NCI-H345 treated with DMSO at 0.1 percent for 48 hours (cell line): ENCODE data around the gene PI4KA.

Experiments
- DNase-seq: peaks from one replicate; lab custom pipeline; 2025; ENCODE audit not compliant: unreplicated experiment; lab: John Stamatoyannopoulos, UW

PI4KA gene

DNA sequence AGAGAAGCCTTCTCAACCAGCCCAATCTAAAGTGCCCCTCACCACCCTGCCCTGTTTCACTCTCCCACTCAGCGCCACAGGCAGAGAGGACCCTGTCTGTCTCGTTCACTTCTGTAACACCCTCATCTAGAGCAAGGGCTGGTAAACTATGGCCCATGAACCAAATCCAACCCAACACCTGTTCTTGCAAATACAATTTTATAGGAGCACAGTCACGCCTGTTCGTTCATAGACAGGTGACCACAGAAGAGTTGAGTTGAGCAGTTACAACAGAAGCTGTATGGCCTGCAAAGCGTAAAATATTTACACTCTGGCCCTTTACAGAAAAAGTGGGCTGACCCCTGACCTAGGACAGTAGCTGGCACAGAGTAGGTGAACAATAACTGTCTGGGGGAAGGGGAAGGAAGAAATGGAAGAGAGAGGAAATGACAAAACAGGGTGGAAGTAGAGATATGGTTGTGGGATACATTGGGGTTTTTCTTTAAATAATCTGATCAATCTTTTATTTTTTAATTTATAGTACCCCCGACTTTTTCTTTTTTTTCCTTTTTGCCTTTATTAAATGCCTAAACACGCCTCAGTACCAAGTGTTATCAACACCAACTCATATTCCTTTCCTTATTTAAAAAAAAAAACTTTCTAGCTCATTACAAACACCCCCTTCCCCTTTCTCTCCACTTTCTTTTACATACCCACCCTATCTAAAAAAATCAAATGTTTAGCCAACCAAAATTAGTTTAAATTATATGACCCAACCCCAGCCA lies 63.8 kb downstream of the PI4KA start:
- no peak for DNase-seq

DNA sequence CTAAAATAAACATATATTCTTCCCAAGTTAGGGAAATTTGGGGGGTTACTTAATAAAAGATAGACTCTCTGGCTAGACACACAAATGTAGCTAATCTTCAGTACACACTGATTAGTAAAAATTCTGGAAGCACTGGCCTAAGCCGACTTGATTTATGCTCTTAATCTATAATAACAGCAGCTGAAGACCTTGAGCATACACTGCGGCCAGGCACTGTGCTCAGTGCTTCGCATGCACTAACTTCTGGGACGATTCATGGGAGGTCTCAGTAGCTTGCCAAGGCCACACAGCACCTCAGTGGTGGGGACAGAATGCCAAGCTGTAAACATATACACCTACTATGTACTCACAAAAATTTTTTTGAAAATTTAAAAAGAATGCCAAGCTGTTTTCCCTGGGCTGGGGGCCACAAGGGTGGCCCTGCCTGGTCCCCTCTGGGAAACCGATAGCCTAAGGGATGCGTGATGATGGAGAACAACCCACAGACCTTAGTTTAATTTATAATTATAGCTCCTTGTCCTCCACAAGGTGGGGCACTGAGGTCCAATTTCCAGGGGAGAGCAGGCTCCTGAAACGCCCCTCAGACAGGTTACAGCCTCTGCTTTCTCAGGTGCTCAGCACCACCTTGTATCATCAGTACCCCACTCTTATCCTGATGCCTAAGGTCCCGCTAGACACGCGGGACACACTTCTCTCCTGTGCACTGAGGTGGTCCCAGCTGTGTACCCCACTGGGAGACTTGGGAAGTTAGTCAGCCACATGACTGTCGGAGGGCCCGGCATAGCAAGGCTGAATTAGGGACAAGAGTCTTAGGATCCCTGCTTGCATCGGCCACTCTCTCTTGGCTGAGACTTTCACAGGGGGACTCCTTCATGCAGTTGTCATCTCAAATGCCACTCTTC lies 64.6 kb downstream of the PI4KA start:
- no peak for DNase-seq

DNA sequence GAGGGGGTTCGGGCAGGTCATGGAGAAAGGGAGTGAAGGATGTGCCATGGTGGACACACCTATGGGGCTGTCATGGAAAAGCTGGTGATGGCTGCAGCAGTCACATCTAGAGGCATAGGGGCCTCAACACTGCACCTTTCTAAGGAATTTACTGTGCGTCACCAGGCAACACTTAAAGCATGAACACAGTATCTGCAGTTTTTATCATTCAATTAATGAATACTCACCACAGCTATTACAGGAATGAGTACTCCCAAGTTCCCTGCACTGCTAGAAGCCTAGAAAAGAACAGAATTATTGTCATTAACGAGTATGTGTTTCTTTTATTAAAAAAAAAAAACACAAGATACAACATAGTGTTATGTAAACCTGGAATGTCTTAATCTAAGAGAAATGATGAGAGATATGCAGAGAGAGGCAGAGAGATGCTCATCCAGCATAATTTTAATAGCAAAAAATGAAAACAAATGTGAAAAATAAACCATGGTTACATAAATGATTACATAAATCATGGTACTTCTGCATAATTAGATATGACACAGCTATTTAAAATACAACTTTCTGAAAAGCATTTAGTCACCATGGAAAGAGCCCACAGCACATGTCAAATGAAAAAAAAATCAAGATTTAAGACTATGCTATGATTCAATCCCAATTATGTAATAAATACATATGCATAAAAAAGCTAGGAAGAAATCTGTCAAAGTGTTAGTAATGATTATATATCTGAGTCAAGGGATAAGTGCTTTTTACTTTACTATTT lies 65.5 kb downstream of the PI4KA start:
- no peak for DNase-seq

DNA sequence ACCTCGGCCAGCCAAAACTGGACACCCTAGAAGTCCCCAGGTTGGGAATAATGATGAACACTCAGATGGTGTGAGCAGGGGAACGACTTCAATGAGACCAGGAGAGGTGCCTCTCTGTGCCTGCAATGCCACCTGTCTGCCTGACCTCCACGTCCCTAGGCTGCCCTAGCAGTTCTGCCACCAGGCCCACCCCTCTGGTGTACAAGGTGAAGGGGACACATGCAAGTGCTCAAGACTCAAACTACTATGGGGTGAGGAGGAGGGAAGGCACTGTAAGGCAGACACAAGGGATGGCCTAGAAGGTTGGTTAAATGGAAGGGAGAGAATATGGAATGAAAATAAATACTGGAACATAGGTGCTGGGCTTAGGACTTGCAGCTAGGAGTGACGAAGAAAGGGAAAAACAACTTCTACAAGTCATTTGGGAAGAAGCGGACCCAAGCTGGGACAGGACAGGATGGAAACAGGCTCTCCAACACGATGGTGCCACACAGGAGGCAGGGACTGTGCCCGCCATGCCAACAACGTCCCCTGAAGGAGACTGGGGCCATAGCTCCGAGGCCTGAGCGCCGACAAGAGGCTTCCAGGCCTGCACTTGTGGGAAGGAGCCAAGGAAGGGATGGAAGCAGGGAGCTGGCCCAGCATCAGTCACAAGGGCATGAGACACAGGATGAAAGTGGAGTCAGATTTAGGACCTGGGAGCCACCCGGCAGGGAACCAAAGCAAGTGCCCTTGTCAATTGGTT lies 66.2 kb downstream of the PI4KA start:
- DNase-seq: no peak

DNA sequence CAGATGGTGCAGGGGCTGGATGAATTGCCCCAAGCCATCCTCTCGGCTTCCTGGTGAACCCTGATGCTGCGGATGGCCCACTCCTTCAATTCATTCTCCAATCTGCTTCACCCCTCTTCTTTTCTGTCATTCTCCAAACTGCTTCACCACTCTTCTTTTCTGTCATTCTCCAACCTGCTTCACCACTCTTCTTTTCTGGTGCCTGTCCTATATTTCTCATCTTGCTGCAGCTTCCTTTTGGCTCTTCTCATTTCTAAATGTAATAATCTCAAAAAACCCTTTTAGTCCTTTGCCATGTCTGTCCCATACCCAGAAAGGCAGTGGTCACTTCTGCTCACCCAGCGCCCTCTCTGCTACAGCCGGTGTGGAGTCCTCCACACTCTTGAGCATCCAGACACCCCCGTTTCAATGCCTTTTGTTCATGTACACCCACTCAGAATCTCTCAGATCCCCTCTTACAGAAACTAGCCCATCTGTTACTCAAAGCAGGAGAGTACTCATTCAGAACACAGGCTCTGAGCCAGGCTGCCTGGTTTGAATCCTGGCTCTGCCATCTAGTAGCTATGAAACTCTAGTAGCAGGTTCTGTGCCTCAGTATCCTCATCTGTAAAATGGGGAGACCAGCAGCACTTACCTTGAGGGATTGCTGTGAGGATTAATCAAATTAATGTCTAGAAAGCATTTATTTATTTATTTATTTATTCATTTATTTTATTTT lies 69.8 kb downstream of the PI4KA start:
- DNase-seq: no peak

DNA sequence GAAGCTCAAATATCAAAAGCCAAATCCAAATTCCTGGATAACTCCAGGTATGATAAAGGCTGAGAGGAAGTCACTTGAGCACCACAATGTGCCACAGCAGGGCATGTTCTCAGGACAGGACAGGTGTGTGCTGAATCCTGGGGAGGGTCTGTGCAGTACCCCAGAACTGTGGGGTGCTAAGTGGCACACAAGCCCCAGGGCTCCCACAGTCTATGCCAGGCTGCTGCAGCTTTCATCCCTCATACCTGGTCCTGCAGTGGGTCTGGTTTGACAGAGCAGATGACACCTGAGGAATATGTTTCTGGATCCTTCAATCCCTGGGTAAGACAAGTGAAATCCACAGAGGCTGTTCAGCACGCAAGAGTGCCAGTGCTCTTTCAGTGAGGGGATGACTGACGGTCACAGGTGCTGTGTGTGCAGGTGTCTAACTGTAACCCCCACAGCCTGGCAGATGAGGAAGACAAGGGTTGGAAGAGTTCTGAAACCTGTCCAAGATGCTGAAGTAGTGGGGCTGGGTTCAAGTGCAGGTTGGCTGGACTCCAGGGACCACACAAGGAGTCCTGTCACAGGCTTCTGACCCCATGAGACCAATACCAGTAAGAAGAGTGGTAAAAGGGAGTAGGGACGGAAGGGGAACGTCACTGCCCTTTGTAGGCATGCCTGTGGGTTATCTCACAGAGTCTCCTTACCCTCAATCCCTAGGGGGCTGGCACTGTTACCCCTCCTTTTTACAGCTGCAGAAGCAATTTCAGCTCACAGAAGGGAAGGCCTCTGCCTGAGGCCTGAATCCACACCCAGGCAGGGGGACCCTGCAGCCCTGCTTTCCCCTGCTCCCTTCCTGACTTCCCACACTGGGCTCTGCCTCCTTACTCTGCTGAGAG lies 70.6 kb downstream of the PI4KA start:
- no peak for DNase-seq

DNA sequence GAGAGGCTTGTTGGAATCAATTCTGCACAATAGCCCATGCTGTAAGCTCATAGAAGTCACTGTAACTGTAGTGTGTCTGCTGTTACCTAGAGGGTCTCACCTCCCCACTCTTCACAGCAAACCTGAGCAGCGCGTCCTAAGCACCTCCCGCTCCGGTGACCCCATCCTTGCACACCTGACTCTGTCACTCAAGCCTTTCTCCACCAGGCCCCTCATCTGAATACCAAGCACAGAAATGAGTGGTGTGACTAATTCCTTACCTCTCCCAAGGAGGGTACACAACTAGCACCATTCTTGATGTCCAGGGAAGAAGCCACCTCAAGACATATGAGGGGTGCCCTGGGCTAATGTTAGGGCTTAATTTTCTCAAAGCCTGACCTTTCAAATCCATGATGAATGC lies 71.4 kb downstream of the PI4KA start:
- no peak for DNase-seq

DNA sequence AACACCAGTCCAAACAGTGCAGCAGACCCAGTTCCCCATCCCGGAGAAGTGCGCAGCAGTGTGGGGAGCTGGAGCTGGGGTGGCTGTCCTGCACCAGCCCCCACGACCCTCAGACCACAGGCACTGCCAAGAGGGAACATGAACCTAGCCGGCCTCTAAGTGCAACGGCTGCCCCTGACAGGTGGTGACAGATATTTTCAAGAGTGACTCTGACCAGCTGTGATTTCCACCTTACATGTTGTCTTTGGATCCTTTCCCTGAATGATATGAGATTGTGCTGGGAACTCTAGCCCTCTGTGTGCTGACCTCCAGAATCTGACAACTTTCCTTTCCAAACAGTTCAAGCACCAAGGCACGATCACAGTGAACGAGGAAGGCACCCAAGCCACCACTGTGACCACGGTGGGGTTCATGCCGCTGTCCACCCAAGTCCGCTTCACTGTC lies 72.1 kb downstream of the PI4KA start:
- DNase-seq: no peak

DNA sequence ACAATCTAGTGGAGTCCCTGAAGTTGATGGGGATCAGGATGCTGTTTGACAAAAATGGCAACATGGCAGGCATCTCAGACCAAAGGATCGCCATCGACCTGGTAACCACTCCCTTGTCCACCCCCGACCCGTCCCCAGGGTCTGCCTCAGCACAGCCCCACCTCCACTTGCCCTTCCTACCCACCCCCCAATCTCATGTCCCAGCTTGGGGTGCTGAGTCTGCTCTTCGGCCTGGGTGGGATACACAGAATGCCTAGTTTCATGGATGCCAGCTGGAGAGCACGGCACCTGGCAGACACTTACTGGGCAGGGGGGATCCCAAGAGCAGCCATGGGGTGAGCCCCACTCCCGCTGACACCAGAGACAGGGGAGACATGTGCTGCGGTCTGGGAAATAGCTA lies 72.6 kb downstream of the PI4KA start:
- DNase-seq: no peak

DNA sequence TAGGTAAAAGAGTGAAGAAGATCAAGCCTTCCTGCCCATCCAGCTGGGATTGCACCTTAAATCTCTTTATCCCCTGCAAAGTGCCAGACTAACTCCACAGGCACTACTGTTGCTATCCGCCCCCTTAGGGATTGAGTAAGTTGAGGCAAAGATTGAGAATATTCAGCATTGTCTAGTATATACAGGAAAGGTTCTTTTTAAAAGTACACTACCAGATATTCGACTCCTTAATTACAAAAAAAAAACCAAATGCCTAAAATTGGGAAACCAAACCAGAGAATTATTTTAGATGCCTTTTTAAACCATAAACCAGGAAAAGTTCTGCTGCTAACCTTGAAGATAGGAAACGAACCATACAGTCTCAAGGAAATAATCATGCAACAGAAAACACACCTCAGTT lies 73.2 kb downstream of the PI4KA start:
- DNase-seq: no peak

DNA sequence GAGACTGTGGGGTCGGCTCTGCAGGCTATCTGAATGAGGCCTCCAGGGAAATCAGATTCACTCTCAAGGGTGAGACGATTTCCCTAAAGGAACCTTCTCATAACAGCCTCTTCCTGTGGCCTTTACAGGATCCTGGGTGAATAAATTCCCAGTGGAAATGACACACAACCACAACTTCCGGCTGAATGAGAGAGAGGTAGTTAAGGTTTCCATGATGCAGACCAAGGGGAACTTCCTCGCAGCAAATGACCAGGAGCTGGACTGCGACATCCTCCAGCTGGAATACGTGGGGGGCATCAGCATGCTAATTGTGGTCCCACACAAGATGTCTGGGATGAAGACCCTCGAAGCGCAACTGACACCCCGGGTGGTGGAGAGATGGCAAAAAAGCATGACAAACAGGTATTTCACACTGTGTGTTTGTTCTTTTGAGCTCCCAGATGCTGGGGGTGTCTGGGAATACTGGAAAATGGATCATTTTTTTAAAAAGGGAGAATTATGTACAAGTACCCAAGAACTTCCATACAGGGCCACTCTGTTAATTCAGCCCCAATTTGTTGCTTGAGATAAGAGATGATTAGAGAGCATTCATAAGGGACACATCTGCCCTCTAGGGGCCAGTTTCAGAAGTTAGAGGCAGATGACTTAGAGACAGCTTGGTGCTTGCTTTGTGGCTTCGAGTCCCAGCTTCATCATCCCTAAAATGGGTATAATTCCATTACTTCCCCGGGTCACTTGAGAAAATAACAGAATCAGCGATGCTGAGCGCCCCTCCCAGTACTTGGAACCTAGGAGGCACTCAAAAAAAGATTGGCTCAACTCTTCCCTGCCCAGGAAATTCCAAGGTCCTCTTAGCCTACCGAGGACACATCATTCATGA lies 74.5 kb downstream of the PI4KA start:
- no peak for DNase-seq

DNA sequence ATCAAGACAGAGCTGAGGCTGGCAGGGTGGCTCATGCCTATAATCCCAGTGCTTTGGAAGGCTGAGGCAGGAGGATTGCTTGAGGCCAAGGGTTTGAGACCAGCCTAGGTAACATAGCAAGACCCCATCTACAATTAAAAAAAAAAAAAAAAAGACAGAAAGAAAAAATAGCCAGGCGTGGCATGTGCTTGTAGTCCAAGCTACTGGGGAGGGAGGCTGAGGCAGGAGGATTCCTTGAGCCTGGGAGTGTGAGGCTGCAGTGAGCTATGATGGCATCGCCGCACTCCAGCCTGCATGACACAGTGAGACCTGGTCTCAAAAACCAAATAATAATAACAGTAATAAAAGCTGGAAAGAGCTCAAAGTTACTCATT lies 75.3 kb downstream of the PI4KA start:
- no peak for DNase-seq

DNA sequence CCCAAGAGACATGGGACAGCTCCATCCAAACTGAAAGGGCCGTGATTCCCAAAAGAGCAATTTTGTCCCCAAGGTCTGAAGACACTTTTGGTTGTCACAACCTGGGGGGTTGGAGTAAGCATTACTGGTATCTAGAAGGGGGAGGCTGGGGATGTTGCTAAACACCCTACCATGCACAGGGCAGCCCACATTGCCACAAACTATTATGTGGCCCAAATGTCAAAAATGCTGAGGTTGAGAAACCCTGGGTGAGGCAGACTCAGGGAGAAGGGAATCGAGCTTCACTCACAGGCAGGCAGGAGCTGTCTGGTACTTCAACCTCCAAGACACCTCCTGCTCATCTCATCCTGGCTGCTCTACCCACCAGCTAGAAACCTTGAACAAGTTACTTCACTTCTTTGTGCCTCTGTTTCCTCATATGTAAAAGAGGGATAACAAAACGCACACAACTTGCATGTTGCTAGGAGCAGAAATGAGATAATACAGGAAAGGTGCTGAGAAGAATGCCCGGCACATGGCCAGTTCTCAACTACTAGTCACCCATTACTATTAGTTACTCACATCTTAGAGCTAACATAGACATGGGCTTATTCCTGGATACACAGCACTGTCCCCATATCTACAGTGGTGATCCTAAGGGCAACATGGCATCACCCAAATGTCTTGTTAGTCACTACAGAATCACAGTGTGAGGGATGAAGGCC lies 75.9 kb downstream of the PI4KA start:
- DNase-seq: no peak

DNA sequence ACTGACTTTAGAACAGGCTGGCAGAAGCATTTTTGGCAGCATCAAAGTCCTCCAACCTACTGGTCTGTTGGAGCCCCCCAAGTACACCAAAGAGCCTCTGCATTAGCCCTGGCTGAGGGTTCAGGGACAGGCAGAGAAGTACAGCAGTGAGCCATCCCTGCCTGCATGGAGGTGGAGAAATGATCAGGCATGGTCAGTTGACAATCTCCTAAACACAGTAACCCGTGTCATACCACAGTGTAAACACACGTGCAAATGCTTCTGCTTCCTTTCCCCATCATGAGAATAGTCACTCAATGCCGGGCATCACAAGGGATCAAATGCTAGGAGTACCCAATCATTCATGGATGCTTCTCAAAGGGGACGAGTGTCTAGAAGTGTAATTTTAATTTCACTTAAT lies 76.5 kb downstream of the PI4KA start:
- DNase-seq: no peak

DNA sequence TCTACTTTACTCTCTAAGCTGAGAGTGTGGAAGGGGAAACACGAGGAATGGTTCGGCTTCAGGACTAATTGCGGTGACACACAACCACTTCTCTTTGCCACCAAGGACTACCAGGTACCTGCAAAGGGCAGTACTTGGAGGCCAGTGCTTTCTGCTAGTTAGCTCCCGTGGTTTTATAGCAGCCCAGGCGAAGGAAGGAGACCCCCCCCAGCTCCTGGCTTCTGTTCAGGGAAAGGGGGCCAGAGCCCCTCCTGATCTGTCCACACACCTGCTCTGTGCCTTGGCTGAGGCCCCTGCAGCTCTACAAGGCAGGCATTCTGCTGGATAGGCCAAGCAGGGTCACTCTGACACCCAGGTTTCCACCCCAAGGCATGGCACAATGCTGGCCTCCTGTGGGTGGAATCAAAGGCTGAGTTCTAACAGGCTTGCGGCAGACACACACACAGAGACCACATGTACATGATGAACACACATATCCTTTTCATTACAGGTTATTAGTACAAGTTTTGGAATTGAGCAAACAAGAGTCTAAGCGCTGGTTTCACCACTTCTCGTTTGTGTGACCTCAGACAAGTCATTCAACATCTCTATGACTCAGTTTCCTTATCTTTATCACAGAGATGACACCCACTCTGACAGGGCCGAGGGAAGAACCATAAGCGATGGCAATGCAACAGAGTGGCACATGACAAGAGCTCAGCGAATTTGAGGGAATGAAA lies 77.2 kb downstream of the PI4KA start:
- no peak for DNase-seq

DNA sequence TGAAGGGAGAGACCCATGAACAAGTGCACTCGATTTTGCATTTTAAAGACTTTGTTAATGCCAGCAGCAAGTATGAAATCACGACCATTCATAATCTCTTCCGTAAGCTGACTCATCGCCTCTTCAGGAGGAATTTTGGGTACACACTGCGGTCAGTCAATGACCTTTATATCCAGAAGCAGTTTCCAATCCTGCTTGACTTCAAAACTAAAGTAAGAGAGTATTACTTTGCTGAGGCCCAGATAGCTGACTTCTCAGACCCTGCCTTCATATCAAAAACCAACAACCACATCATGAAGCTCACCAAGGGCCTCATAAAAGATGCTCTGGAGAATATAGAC lies 78.8 kb downstream of the PI4KA start:
- no peak for DNase-seq
